GM10847 (cell line): ENCODE results near the gene PPL.

Experiments
- POLR2A ChIP-seq: IDR thresholded peaks from 2 replicates; pipeline ENCODE4 v1.6.1; 2011; ENCODE audit not compliant: insufficient read length; ENCODE audit errors: extremely low read depth

Gene PPL

GRCh38 chr16:4926928-4927327 is 10.0 kb downstream of the PPL start:
- TF ChIP-seq POLR2A: no peak

GRCh38 chr16:4925791-4926190 is 11.2 kb downstream of the PPL start:
- TF ChIP-seq POLR2A: no peak

- TF ChIP-seq POLR2A: no peak
These were observed 11.7 kb downstream of the PPL start for GRCh38 chr16:4925293-4925607.

GRCh38 chr16:4924593-4925292 is 12.2 kb downstream of the PPL start:
- TF ChIP-seq POLR2A: no peak

- no peak for TF ChIP-seq POLR2A
These were observed 13.1 kb downstream of the PPL start for GRCh38 chr16:4923853-4924252.

GRCh38 chr16:4922721-4923342 is 14.1 kb downstream of the PPL start:
- TF ChIP-seq POLR2A: no peak

GRCh38 chr16:4920826-4921225 is 16.1 kb downstream of the PPL start:
- TF ChIP-seq POLR2A: no peak

- no peak for TF ChIP-seq POLR2A
These were observed 18.1 kb downstream of the PPL start for GRCh38 chr16:4918781-4919251.

- TF ChIP-seq POLR2A: no peak
These were observed 19.8 kb downstream of the PPL start for GRCh38 chr16:4917117-4917516.

- no peak for TF ChIP-seq POLR2A
These were observed 21.7 kb downstream of the PPL start for GRCh38 chr16:4915226-4915761.

GRCh38 chr16:4914528-4915225 is 22.3 kb downstream of the PPL start:
- no peak for TF ChIP-seq POLR2A

GRCh38 chr16:4913774-4914525 is 23.0 kb downstream of the PPL start:
- no peak for TF ChIP-seq POLR2A

- no peak for TF ChIP-seq POLR2A
These were observed 23.7 kb downstream of the PPL start for GRCh38 chr16:4913130-4913773.

GRCh38 chr16:4911970-4912386 is 25.0 kb downstream of the PPL start:
- no peak for TF ChIP-seq POLR2A

- TF ChIP-seq POLR2A: no peak
These were observed 26.1 kb downstream of the PPL start for GRCh38 chr16:4910828-4911227.

- TF ChIP-seq POLR2A: no peak
These were observed 27.1 kb downstream of the PPL start for GRCh38 chr16:4909825-4910224.
